SJCRH30 (cell line): Measurements from ENCODE around the gene TPD52L1. TPM values are rescaled to one million over a fixed set of nuclear protein-coding genes. Genes with fewer than 3 reads are reported as not detected.
A peak's percentile ranks its signal among the peaks of the same experiment; 100 is the strongest.
"Not testable (repeated sequence)": the region's sequence is repeated elsewhere in the genome, so short reads cannot be mapped to it uniquely, and the experiment has no call there.

ENCODE experiments used
- DNase-seq, 2 experiments: peaks; one replicate each; pipeline ENCODE4 v3.0.0-alpha.2; 2015 to 2020
- H3K27ac ChIP-seq: fragments of 250-450 bp; sonication (Bioruptor Pico); 2 replicates; pipeline ENCODE4 v1.5.1; 2020; ENCODE audit warnings: mild to moderate bottlenecking, moderate library complexity
- H3K27me3 ChIP-seq: fragments of 250-450 bp; sonication (Bioruptor Pico); 2 replicates; pipeline ENCODE4 v1.5.1; 2020; ENCODE audit warnings: mild to moderate bottlenecking, moderate library complexity
- H3K36me3 ChIP-seq: fragments of 250-450 bp; sonication (Bioruptor Pico); 2 replicates; pipeline ENCODE4 v1.5.1; 2020; ENCODE audit warnings: mild to moderate bottlenecking, moderate library complexity
- H3K4me1 ChIP-seq: fragments of 250-450 bp; sonication (Bioruptor Pico); 2 replicates; pipeline ENCODE4 v1.5.1; 2020; ENCODE audit warnings: mild to moderate bottlenecking, moderate library complexity
- H3K4me3 ChIP-seq: fragments of 250-450 bp; sonication (Bioruptor Pico); 2 replicates; pipeline ENCODE4 v1.5.1; 2020; ENCODE audit warnings: mild to moderate bottlenecking, moderate library complexity
- H3K9me3 ChIP-seq: fragments of 250-450 bp; sonication (Bioruptor Pico); replicated peaks from 2 replicates; pipeline ENCODE4 v1.5.1; 2020; ENCODE audit warnings: mild to moderate bottlenecking, moderate library complexity
- total RNA-seq: library from RNA; depleted of rRNA; stranded (reverse); fragments of >200 nt; shearing (Covaris generic); gene quantifications from 2 replicates; pipeline ENCODE4 v1.2.3, GENCODE V29; 2014

The TPD52L1 gene
- total RNA-seq, 1 experiment from 2014 or later: not detected

GRCh38 chr6:125264476-125264875 is 110.9 kb downstream of the TPD52L1 start:
- no peak for DNase-seq
- Histone ChIP-seq H3K4me1 (no peaks in the 10 kb centered on the region), H3K36me3 (no peaks in the 10 kb centered on the region), H3K27ac (no peak overlapping the region), H3K4me3 (no peak overlapping the region), H3K9me3 (no peaks in the 10 kb centered on the region; the same call in 1 of the 2 replicates), H3K27me3 (no peaks in the 10 kb centered on the region)

- peak in 1 of 2 experiments; percentile 13 for DNase-seq
- H3K27ac ChIP-seq: no peak overlapping the region
- H3K9me3 ChIP-seq: no peaks in the 10 kb centered on the region
Observed at GRCh38 chr6:125267806-125268523, 114.4 kb downstream of the TPD52L1 start.

DNA sequence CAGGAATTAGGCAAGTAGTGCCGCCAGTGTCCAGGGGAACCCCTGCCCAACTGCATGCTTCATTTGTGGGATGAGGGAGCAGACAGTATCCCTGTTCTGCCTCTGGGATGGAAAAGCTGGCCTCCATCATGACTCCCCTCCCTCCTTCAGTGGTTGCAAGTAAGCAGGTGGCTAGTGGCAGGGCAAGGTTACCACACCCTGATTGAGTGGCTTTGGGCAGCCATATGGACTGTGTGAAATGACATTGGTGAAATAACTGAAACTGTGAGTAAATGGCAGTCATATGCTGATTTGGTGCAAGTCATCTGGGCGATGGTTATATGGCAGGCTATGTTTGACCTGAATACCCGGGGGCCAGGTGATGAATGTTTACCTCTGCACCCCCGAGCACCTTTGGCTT is 115.2 kb downstream of the TPD52L1 start:
- Histone ChIP-seq H3K9me3 (no peaks in the 10 kb centered on the region), H3K4me1 (no peaks in the 10 kb centered on the region), H3K36me3 (no peaks in the 10 kb centered on the region; the same call in 1 of the 2 replicates), H3K27ac (no peak overlapping the region), H3K4me3 (no peak overlapping the region), H3K27me3 (no peaks in the 10 kb centered on the region)
- no peak for DNase-seq

More at GRCh38 chr6:125267806-125268523, 114.4 kb downstream of the TPD52L1 start:
- Histone ChIP-seq H3K27me3 (no peaks in the 10 kb centered on the region), H3K4me3 (no peak overlapping the region), H3K4me1 (no peaks in the 10 kb centered on the region), H3K36me3 (no peaks in the 10 kb centered on the region; the same call in 1 of the 2 replicates)

GRCh38 chr6:125269328-125269985 is 115.9 kb downstream of the TPD52L1 start:
- no peak for DNase-seq
- Histone ChIP-seq H3K9me3 (no peaks in the 10 kb centered on the region), H3K27ac (no peak overlapping the region), H3K36me3 (no peaks in the 10 kb centered on the region; the same call in 1 of the 2 replicates), H3K4me1 (no peaks in the 10 kb centered on the region), H3K27me3 (no peaks in the 10 kb centered on the region), H3K4me3 (no peak overlapping the region)

DNA sequence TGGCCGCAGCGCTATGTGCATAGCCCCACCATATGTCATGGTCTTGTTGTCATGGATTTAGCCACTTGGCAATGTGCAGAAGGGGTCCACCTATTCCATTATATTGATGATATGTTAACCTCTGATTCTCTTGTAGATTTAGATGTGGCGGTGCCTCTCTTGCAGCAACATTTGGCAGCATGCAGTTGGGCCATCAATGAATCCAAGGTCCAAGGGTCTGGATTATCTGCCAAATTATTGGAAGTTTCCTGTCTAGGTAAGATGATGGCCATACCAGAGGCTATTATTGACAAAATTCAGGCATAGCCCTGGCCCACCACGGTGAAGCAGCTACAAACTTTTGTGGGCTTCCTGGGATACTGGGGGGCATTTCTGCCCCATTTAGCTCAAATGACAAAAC is 116.8 kb downstream of the TPD52L1 start:
- H3K9me3 ChIP-seq: no peaks in the 10 kb centered on the region
- no peaks in the 10 kb centered on the region for H3K4me1 ChIP-seq
- DNase-seq: no peak
- peaks cover 2% of the 10 kb centered on the region; the same call in 1 of the 2 replicates for H3K36me3 ChIP-seq
- H3K27me3 ChIP-seq: no peaks in the 10 kb centered on the region
- no peak overlapping the region for H3K4me3 ChIP-seq
- H3K27ac ChIP-seq: no peak overlapping the region

GRCh38 chr6:125271486-125272159 is 118.0 kb downstream of the TPD52L1 start:
- DNase-seq: no peak

GRCh38 chr6:125273251-125273650 is 119.7 kb downstream of the TPD52L1 start:
- H3K4me1 ChIP-seq: no peaks in the 10 kb centered on the region
- DNase-seq: no peak
- H3K9me3 ChIP-seq: no peaks in the 10 kb centered on the region
- H3K4me3 ChIP-seq: no peak overlapping the region
- H3K27ac ChIP-seq: no peak overlapping the region
- no peaks in the 10 kb centered on the region for H3K27me3 ChIP-seq
- peaks cover 10% of the 10 kb centered on the region; the same call in 1 of the 2 replicates for H3K36me3 ChIP-seq

More at GRCh38 chr6:125271486-125272159, 118.0 kb downstream of the TPD52L1 start:
- Histone ChIP-seq H3K27ac (no peak overlapping the region), H3K9me3 (no peaks in the 10 kb centered on the region), H3K36me3 (peaks cover 5% of the 10 kb centered on the region; the same call in 1 of the 2 replicates), H3K27me3 (no peaks in the 10 kb centered on the region), H3K4me1 (no peaks in the 10 kb centered on the region), H3K4me3 (no peak overlapping the region)

- no peaks in the 10 kb centered on the region for H3K4me1 ChIP-seq
- H3K27me3 ChIP-seq: no peaks in the 10 kb centered on the region
- H3K9me3 ChIP-seq: no peaks in the 10 kb centered on the region
- DNase-seq: no peak
- H3K4me3 ChIP-seq: no peak overlapping the region
- peaks cover 10% of the 10 kb centered on the region; the same call in 1 of the 2 replicates for H3K36me3 ChIP-seq
- no peak overlapping the region for H3K27ac ChIP-seq
Observed at GRCh38 chr6:125273965-125274364, 120.4 kb downstream of the TPD52L1 start.

- H3K9me3 ChIP-seq: no peaks in the 10 kb centered on the region
- H3K4me1 ChIP-seq: no peaks in the 10 kb centered on the region
- no peak overlapping the region for H3K4me3 ChIP-seq
- H3K36me3 ChIP-seq: peaks cover 10% of the 10 kb centered on the region; the same call in 1 of the 2 replicates
- DNase-seq: no peak
- H3K27me3 ChIP-seq: no peaks in the 10 kb centered on the region
- no peak overlapping the region for H3K27ac ChIP-seq
Observed at GRCh38 chr6:125274935-125275334, 121.4 kb downstream of the TPD52L1 start.

GRCh38 chr6:125275779-125276178 is 122.2 kb downstream of the TPD52L1 start:
- Histone ChIP-seq H3K4me3 (no peak overlapping the region), H3K27me3 (no peaks in the 10 kb centered on the region), H3K4me1 (no peaks in the 10 kb centered on the region), H3K36me3 (peaks cover 19% of the 10 kb centered on the region; the same call in 1 of the 2 replicates), H3K9me3 (no peaks in the 10 kb centered on the region), H3K27ac (no peak overlapping the region)
- DNase-seq: no peak

DNA sequence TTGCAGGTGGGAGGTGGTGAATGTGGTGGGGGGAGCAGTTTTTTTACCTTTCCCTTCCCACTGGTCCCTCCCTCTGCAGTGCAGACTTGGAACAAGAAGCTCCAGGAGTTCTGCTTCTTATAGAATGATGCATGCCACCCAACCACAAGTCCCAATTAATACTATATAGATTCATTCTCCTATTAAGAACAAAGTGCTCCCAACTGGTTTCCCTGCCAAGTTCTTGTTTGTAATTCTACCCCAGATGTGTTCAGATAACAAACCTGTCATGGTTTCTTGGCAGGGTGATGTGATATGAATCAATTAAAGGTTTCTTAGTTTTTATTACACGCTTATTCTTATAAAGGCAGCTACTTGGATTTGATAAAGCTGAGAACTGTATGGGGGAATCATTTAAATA is 124.3 kb downstream of the TPD52L1 start:
- Histone ChIP-seq H3K36me3 (peaks cover 30% of the 10 kb centered on the region), H3K9me3 (no peaks in the 10 kb centered on the region), H3K27me3 (no peaks in the 10 kb centered on the region), H3K27ac (no peak overlapping the region), H3K4me3 (no peak overlapping the region), H3K4me1 (no peaks in the 10 kb centered on the region)
- no peak for DNase-seq

DNA sequence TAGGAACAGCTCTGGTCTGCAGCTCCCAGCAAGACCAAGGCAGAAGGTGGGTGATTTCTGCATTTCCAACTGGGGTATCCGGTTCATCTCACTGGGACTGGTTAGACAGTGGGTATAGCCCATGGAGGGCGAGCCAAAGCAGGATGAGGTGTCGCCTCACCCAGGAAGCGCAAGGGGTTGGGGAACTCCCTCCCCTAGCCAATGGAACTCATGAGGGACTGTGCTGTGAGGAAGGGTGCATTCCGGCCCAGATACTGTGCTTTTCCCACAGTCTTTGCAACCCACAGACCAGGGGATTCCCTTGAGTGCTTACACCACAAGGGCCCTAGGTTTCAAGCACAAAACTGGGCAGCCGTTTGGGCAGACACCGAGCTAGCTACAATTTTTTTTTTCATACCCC is 126.4 kb downstream of the TPD52L1 start:
- Histone ChIP-seq H3K4me3 (no peak overlapping the region), H3K27ac (no peak overlapping the region), H3K4me1 (no peaks in the 10 kb centered on the region), H3K27me3 (no peaks in the 10 kb centered on the region), H3K36me3 (peaks cover 33% of the 10 kb centered on the region), H3K9me3 (no peaks in the 10 kb centered on the region)
- no peak for DNase-seq

DNA sequence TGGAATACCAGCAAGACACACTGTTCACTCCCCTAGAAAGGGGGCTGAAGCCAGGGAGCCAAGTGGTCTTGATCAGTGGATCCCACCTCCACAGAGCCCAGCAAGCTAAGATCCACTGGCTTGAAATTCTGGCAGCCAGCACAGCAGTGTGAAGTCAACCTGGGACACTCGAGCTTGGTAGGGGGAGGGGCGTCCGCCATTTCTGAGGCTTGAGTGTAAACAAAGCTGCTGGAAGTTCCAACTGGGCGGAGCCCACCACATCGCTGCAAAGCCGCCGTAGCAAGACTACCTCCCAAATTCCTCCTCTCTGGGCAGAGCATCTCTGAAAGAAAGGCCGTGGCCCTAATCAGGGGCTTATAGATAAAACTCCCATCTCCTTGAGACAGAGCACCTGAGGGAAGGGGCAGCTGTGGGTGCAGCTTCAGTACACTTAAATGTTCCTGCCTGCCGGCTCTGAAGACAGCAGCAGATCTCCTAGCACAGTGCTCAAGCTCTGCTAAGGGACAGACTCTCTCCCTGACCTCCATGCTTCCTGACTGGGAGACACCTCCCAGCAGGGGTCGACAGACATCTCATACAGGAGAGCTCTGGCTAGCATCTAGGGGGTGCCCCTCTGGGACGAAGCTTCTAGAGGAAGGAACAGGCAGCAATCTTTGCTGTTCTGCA is 126.9 kb downstream of the TPD52L1 start:
- H3K27ac ChIP-seq, H3K9me3 ChIP-seq, H3K4me3 ChIP-seq, H3K27me3 ChIP-seq, H3K4me1 ChIP-seq, DNase-seq: not testable (repeated sequence)
- H3K36me3 ChIP-seq: peaks cover 30% of the 10 kb centered on the region

DNA sequence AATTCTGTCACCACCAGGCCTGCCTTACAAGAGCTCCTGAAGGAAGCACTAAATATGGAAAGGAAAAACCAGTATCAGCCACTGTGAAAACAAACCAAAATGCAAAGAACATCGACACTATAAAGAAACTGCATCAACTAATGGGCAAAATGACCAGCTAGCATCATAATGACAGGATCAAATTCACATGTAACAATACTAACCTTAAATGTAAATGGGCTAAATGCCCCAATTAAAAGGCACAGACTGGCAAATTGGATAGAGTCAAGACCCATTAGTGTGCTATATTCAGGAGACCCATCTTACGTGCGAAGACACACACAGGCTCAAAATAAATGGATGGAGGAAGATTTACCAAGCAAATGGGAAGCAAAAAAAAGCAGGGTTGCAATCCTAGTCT is 128.9 kb downstream of the TPD52L1 start:
- not testable (repeated sequence) for H3K4me1 ChIP-seq, H3K27ac ChIP-seq, H3K27me3 ChIP-seq, DNase-seq, H3K4me3 ChIP-seq, H3K9me3 ChIP-seq
- H3K36me3 ChIP-seq: peaks cover 32% of the 10 kb centered on the region
